ENCODE measurements around the gene DEDD.
"Not testable (repeated sequence)": the region's sequence is repeated elsewhere in the genome, so short reads cannot be mapped to it uniquely, and the experiment has no call there.

The DEDD gene

DNA sequence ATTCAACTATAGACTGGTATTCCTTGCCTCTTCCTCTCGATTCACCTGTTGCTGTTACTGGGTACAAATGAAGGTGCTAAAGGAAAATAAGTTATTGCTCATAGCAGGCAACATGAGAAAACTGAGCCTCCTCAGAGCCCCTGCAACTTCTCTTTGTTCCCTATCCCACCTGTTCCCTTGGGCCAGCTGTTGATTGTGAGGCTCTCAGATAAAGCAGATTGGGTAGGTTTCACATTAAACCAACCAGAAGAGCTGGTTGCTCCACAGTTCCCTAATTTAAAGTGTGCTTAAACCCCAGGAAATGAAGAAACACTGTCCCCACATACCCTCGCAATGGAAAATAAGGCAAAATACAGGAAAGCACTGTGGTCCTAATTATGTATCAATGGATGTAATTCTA is 4.8 kb downstream of the DEDD start:
- DNase-seq (ENCODE audit: low read depth in 2 of 2): no peak

DNA sequence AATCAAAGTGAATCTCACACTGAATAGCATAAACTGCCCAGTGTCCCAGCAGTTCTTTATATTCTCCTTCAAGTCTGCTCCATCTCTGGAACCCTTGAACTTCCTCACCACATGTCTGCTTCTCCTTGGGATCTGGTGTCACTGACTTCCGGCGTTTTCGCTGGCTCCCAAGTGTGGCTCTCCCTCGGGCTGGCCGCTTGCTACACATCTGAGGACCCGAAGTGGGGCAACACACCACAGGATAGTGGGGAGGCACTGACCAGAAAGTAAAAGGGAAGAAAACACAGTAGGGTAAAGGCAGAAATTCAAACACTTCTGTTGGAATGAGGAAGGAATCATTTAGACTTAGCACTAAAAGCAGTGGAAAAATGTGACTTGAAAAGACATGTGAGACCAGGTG is 9.5 kb downstream of the DEDD start:
- DNase-seq (ENCODE audit: low read depth in 2 of 2): no peak

DNA sequence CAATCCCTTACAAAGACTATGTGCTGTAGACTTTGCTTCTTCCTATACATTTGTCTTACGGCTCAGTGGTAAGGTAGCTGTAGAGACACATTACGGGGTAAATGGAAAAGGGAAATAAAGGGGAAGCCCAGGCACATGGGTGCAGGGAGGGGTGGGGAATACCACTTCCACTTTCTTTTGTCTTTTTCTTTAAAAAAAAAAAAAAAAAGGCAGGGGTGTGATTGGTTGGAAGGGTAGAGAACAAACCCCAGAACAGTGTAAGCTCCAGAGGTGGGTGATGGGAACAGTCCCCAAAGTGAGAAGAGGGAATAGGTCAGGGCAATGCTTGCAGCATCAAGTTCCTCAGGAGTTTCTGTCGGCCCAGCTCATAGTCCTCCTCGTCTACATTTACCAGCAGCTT is 10.6 kb downstream of the DEDD start:
- DNase-seq (ENCODE audit: low read depth in 2 of 2): no peak

DNA sequence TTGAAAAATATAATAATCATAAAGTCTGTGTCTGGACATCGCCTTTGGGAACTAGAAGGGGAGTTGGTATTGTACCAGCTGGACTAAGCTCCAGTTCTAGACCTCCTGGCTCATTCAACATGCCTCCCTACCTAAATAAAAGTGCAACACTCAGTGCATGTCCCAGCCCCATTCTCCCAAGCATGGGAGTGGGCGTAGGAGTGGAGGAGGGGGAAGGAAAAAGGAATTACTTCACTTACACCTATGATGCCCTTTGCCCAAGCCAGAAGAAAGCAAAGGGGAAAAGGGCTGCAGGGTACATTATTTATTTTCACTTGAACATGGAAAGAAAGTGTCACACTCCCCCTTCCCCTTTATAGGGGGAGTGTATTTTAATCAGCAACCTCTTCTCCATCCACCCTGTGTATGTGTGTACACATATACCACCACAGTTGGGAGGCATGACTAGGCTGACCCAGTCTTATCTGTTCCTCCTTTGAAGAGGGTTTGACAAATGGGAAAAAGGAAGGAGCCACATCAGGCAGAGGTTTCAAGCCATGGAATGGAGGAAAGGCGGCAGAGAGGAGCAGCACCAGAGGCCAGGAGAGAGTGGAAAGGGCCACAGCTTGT is 11.3 kb downstream of the DEDD start:
- DNase-seq (ENCODE audit: low read depth in 2 of 2): no peak

DNA sequence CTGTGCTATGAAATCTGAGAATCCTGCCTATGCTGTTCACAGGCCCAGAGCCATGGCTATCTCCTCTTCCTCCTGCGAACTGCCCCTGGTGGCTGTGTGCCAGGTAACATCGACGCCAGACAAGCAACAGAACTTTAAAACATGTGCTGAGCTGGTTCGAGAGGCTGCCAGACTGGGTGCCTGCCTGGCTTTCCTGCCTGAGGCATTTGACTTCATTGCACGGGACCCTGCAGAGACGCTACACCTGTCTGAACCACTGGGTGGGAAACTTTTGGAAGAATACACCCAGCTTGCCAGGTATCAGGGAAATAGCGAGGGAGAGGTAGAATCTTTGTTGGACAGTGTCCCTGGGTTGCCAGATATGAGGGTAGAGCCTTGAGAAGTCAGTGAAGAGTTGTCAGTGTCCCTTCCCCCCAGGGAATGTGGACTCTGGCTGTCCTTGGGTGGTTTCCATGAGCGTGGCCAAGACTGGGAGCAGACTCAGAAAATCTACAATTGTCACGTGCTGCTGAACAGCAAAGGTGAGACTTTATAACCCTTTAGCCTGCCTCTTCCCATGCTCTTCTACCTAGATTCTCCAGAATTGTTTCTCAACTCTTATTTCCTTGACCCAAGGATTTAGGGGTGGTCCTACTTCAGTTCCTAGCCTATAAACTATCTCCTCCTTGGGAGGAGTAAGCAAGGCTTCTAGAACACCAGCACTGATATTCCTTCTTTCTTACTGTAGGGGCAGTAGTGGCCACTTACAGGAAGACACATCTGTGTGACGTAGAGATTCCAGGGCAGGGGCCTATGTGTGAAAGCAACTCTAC is 13.2 kb downstream of the DEDD start:
- DNase-seq (ENCODE audit: low read depth in 2 of 2): peak; percentile 48 to 52

DNA sequence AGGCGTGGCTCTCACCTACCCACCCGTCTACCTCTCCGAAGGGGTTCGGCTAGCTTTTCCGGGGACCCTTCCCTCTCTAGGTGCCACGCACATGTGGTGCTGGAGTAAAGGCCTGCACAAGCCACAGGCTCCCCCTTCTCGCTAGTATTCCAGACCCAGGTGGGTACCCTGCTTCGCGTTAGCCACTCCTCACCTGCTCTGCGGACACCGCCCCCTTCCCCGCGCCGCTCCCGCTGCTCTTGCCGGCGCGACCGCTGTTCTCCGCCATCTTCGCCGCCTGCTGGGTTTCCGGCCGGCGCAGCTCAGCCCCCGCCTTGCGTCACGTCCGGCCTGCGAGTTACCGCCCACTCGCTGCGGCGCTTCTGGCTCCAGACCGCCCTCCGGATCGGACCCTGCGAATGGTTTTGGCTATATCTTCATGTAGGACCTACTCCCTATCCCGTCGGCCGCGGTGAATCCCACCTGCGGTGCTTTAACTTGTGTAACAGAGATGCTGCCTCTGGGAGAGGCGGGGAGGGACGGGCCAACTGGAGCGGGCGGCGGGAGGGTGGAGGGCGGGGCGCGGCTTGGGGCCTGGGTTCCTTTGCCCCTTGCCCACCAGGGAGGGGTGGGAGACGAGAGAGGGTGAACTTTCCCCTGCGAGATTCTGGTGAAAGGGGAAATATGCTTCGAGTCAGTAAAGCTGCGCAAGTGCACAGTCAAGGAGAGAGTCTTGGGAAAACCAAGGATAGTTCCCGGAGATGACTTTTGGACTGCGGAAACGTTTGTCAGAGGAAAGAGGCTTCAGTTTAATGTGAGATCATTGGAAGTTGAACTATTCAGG is 14.5 kb downstream of the DEDD start, which contains the start of the genes NIT1 and PFDN2:
TSS of gene NIT1 (plus strand) at position 347 of the 823 bp plus-strand sequence. CDS start at position 419, 72 bp downstream.
TSS of gene PFDN2 (minus strand) at position 279 of the 823 bp plus-strand sequence. CDS start at position 268, 11 bp downstream.
- peak; percentile 84 to 86 for DNase-seq (ENCODE audit: low read depth in 2 of 2)

DNA sequence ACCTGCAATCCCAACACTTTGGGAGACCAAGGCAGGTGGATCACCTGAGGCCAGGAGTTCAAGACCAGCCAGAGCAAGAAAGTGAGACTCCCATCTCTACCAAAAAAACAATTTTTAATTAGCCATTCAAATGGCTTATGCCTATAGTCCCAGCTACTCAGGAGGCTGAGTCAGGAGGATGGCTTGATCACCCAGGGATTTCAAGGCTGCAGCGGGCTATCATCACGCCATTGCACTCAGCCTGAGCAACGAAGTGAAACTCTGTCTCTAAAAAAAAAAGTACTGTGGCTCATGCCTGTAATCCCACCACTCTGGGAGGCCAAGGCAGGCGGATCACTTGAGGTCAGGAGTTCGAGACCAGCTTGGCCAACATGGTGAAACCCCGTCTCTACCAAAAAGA is 16.5 kb downstream of the DEDD start:
- not testable (repeated sequence) for DNase-seq (ENCODE audit: low read depth in 2 of 2)

DNA sequence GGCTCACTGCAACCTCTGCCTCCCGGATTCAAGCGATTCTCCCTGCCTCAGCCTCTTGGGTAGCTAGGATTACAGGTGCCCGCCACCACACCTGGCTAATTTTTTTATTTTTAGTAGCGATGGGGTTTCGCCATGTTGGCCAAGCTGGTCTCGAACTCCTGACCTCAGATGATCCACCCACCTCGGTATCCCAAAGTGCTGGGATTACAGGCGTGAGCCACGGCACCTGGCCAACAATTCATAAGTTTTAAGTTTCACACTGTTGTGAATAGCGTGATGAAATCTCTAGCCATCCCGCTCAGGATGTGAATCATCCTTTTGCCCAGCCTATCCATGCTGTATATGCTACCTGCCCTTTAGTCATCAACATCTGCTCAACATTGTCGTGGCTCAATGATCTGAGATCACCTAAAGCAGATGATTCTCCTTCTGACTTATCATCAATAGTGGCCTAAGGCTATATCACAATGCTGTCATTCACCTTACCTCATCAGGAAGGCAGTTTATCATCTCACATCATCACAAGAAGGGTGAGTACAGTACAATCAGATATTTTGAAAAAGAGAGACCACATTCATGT is 17.2 kb downstream of the DEDD start:
- DNase-seq (ENCODE audit: low read depth in 2 of 2): peak; percentile 24 to 37

DNA sequence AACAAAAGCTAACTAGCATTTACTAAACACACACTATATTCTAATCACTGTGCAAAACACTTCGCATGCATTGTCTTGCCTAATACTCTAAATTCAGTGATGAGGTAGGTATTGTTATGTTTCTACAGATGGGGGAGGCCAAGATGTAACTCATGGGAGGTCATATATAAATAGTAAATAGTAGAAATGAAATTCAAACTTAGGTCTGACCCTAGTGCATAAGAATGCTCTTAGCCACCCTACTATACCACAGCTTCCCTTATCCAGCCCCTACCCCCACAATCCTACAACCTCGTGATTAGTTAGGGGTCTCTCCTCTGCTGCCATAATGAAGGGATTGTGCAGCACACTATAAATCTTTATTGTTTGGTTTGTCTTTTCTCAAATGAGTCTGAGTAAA is 17.9 kb downstream of the DEDD start:
- DNase-seq (ENCODE audit: low read depth in 2 of 2): no peak

DNA sequence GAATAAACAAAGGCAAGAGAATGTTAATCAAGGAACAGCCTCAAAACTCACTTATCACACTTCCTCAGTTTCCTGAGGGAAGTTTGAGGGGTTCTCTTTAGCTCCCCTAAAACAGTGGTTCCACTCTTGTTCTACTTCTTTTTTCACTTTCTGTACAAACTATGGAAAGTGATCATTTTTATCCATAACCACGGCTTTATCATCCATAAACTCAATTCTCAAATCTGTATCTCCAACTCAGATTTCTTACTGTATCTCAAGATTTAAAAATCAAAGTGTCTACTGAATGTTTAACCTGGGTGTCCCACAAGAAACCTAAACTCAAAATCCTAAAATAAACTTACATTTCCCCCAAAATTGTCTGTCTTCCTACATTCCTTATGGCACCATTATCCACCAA is 18.6 kb downstream of the DEDD start:
- DNase-seq (ENCODE audit: low read depth in 2 of 2): no peak

DNA sequence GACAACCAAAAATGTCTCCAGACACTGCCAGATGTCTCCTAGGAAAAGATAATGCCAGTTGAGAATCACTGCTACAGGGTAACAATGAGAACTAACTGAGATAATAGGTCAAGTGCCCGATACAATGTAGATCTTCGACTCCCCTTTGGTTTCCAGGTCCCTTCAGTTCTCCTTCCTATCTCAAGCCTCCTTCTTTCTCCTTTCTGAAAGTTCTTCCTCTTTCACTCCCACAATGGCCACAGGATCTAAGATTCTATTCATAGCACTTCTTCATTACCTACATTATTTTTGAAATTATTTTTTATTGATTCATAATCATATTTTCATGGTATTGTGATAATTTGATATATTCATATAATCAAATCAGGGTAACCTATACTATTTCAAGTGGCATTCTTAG is 20.9 kb downstream of the DEDD start:
- no peak for DNase-seq (ENCODE audit: low read depth in 2 of 2)

DNA sequence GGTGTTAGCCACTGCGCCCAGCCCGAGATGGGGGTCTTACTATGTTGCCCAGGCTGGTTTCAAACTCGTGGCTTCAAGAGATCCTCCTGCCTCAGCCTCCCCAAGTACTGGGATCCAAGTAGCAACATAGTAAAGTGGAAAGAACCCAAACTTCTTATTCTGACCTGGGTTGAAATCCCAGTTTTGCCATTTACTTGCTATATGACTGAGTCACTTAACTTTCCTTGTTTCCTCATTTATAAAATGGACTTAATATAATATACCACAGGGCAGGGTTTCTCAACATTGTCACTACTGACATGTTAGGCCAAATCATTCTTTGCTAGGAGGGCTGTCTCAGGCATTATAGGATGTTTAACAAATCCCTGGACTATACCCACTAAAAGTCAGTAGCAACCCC is 21.4 kb downstream of the DEDD start:
- DNase-seq (ENCODE audit: low read depth in 2 of 2): no peak

DNA sequence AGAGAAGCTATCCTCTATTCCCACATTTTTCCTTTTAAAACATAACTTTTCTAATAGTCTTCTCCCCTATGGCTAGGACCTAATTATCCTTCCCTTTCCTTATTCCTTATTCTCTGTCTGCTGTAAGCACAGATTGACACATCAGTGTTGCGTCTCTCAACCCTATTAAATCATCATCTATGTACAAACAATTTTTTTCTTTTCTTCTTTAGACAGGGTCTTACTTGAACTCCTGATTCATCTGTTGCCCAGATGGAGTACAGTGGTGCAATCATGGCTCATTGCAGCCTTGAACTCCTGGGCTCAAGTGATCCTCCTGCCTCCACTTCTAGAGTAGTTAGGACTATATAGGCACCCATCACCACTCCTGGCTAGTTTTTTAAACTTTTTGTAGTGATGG is 26.0 kb downstream of the DEDD start:
- no peak for DNase-seq (ENCODE audit: low read depth in 2 of 2)

DNA sequence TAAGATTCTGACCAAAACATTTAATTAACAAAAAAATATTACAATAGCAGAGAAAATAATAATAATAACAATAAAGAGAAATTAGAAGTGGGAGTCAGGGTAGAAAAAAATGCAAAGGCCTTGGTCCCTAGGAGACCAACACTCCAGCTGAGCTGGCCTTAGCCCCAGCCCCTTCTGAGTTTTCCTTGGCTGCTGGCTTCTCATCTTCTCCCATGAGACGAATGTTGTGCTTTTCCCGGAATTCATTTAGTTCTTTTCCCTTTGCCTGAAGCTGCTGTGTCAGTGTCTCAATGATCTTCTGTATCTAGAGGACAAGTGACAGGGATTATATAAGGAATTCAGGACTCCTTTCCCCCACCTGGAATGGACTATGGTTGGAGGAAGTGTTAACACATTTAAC is 31.9 kb downstream of the DEDD start:
- no peak for DNase-seq (ENCODE audit: low read depth in 2 of 2)

DNA sequence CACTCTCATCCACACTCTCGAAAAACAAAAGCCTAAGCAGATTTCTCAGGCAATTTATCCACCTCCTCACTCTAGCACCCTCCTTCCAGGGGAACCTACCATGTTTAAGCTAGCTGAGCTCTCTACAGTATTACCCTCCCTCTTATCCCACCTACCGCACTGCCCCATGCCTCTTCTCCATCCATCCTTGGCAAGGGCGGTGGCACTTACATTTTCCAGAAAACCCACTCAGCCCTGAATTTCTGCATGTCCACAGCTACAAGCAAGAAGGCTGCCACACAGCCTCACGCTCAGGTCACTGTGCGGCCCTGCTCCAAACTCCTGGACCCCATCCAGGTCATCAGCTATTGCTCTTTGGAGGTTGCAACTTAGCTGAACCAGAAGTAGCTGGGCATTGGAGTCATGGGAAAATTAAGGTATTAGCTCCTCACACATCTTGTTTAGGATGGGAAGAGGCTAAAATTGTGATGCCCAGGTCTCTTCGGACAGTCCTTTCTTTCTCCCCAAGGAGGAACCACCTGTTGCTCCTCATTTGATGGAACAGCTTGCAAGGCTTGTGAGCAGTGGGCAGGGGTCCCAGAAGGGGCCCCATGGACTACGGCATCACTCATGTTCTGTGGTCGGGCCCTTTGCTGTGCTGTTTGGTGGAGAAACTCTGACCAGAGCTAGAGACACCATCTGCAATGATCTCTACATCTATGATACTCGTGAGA is 33.2 kb downstream of the DEDD start:
- no peak for DNase-seq (ENCODE audit: low read depth in 2 of 2)

DNA sequence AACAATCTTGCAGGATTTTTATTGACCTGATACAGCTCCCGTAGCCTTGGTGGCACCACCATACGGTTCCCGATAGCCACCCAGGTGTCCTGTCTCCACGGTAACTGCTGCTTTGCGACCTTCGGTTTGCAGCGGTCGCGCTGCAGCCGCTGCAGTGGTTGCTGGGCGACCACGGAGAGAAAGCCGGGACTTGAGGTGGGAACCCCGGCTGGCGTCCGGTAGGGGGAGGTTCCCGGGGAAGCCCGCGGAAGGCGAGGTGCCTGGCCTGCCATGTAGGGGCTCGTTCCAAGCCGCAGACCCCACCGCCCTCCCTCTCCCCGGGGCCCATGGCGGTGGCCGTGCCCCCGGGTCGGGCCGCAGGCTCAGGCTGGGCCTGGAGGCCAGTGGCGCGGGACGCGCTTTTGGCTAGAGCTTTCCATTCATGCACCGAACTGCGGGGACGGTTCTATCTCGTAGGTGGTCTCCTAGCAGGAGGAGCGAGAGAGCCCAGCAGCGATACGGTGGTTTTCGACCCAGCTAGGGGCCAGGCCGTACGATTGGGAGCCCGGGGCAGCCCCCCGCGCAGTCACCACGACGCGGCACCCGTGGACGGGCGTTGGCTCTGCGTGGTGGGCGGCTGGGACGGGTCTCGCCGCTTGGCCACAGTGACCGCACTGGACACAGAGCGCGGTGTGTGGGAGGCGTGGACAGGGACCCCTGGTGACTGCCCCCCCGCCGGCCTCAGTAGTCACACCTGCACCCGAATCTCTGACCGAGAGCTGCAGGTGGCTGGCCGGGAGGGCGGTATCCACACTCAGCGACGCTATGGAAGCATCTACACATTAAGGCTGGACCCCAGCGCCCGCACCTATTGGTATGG is 34.0 kb downstream of the DEDD start, which contains the start of gene KLHDC9:
TSS of gene KLHDC9 (plus strand) at position 152 of the 859 bp plus-strand sequence. CDS start at position 327, 175 bp downstream.
- peak; percentile 47 to 65 for DNase-seq (ENCODE audit: low read depth in 2 of 2)

DNA sequence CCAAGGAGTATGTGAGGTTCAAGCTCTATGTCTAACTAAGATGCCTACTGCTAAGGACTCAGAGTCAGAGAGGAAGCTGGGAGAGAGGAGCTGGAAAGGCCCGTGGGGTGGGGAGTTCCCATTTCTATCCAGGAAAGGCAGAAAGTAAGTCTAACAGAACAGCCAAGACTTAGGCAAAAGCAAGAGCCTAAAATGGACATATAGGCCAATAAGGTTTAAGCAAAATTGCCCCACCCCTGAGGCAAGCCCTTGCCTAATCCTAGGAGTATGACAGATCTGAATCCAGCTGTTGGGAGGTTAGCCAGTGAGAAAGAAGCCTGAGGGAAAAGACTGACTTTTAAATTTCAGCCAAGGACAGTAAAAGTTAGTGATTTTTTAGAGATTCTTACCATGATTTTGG is 35.9 kb downstream of the DEDD start:
- no peak for DNase-seq (ENCODE audit: low read depth in 2 of 2)

DNA sequence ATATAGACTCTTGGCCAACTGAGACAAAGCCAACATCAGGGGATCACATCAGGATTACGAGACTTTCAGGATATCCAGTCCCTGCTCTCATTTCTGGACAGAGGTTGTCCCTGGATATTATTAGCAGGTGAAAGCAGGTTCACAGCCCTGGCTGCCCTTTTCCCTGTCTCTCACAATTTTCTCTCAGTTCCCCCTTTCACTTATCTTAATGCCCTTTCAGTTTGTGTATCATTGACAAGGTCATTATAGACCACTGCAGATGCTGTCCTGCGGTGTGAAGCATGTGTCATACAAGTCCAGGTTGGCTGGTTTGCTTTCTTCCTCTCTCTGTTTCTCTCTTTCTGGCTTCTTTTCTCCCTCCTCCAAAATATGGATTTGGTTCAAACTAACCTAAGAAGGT is 36.5 kb downstream of the DEDD start:
- no peak for DNase-seq (ENCODE audit: low read depth in 2 of 2)

DNA sequence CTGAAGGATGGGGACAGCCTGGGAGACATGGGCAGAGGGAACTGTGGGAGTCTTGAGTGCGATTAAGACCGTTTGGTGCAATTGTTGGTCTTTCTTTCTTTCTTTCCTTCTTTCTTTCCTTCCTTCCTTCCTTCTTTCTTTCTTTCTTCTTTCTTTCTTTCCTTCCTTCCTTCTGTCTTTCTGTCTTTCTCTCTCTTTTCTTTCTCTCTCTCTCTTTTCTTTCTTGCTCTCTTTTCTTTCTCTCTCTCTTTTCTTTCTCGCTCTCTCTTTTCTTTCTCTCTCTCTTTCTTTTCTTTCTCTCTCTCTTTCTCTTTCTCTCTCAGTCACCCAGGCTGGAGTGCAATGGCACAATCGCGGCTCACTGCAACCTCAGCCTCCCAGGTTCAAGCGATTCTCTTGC is 37.2 kb downstream of the DEDD start:
- no peak for DNase-seq (ENCODE audit: low read depth in 2 of 2)

DNA sequence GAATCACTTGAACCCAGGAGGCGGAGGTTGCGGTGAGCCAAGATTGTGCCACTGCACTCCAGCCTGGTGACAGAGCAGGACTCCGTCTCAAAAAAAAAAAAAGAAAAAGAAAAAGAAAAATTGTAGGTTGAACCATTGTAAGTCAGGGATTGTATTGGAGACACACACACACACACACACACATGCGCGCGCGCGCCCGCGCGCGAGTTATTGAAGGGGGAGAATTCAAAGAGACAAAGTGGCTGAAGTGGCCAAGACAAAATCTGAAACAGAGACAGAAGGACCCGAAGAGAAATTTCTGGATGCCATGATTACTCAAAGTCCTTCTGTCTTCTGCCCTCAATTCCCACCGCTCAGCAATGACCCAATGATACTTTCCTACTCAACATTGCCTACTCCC is 38.0 kb downstream of the DEDD start:
- no peak for DNase-seq (ENCODE audit: low read depth in 2 of 2)
